Mesenchymal stem cell (in vitro differentiated cells and primary cell): ENCODE measurements around the gene SNX33. TPM values are rescaled to one million over a fixed set of nuclear protein-coding genes. Genes with fewer than 3 reads are reported as not detected.

Experiments used
- DNase-seq: peaks from one replicate; pipeline ENCODE4 v3.0.0-alpha.2; 2013
- H2AFZ ChIP-seq: one replicate; pipeline ENCODE4 v1.6.1; 2013; ENCODE audit warnings: low read depth, mild to moderate bottlenecking, control low read depth, inconsistent platforms, low read length, moderate library complexity
- H2AK5ac ChIP-seq: 2 replicates; pipeline ENCODE4 v1.6.1; 2013; ENCODE audit warnings: low read length, moderate library complexity, mild to moderate bottlenecking, inconsistent platforms; ENCODE audit not compliant: severe bottlenecking
- H2BK120ac ChIP-seq: one replicate; pipeline ENCODE4 v1.6.1; 2013; ENCODE audit warnings: low read depth, mild to moderate bottlenecking, inconsistent platforms, low read length, moderate library complexity
- H2BK12ac ChIP-seq, 2 experiments: one replicate each; pipeline ENCODE4 v1.6.1; 2013; ENCODE audit warnings: inconsistent platforms in 2 of 2, low read length in 2 of 2, mild to moderate bottlenecking in 2 of 2, moderate library complexity in 2 of 2, control low read depth in 1 of 2
- H2BK15ac ChIP-seq: one replicate; pipeline ENCODE4 v1.6.1; 2013; ENCODE audit warnings: mild to moderate bottlenecking, low read depth, inconsistent platforms; ENCODE audit not compliant: poor library complexity, severe bottlenecking
- H2BK5ac ChIP-seq: 2 replicates; pipeline ENCODE4 v1.6.1; 2013; ENCODE audit warnings: low read depth, mild to moderate bottlenecking, low read length, control low read depth, inconsistent platforms; ENCODE audit not compliant: poor library complexity, severe bottlenecking
- H3K14ac ChIP-seq, 2 experiments: one replicate each; pipeline ENCODE4 v1.6.1; 2013; ENCODE audit warnings: inconsistent platforms in 2 of 2, low read length in 2 of 2, control low read depth in 1 of 2, mild to moderate bottlenecking in 1 of 2, moderate library complexity in 1 of 2
- H3K18ac ChIP-seq, 2 experiments: one replicate each; pipeline ENCODE4 v1.6.1; 2013; ENCODE audit warnings: inconsistent platforms in 2 of 2, low read length in 2 of 2, control low read depth in 1 of 2, low read depth in 1 of 2, mild to moderate bottlenecking in 1 of 2
- H3K23ac ChIP-seq, 2 experiments: one replicate each; pipeline ENCODE4 v1.6.1; 2013; ENCODE audit warnings: inconsistent platforms in 2 of 2, low read length in 2 of 2, mild to moderate bottlenecking in 2 of 2, moderate library complexity in 2 of 2, control low read depth in 1 of 2
- H3K27ac ChIP-seq: 2 replicates; pipeline ENCODE4 v1.5.1; 2013; ENCODE audit warnings: mild to moderate bottlenecking, moderate library complexity, low read length, control low read depth, inconsistent platforms; ENCODE audit not compliant: poor library complexity, severe bottlenecking
- H3K27me3 ChIP-seq, 2 experiments: 2 replicates each; pipeline versions ENCODE4 v1.6.1 to v1.7.0; 2013; ENCODE audit warnings: low read length in 2 of 2, mild to moderate bottlenecking in 2 of 2, moderate library complexity in 2 of 2, control low read depth in 1 of 2, inconsistent platforms in 1 of 2; ENCODE audit not compliant: control insufficient read depth in 1 of 2, insufficient read depth in 1 of 2
- H3K36me3 ChIP-seq, 2 experiments: 2 replicates each; pipeline versions ENCODE4 v1.6.1 to v1.7.0; 2013; ENCODE audit warnings: low read length in 2 of 2, control low read depth in 1 of 2, inconsistent platforms in 1 of 2, low read depth in 1 of 2, mild to moderate bottlenecking in 1 of 2; ENCODE audit not compliant: insufficient read depth in 2 of 2, control insufficient read depth in 1 of 2
- H3K4ac ChIP-seq, 2 experiments: one replicate each; pipeline ENCODE4 v1.6.1; 2013; ENCODE audit warnings: inconsistent platforms in 2 of 2, low read length in 2 of 2, mild to moderate bottlenecking in 2 of 2, moderate library complexity in 2 of 2, control low read depth in 1 of 2, low read depth in 1 of 2
- H3K4me1 ChIP-seq: 2 replicates; pipeline ENCODE4 v1.6.1; 2013; ENCODE audit warnings: low read depth, low read length, control low read depth; ENCODE audit not compliant: control insufficient read depth, insufficient read depth
- H3K4me2 ChIP-seq: 2 replicates; pipeline ENCODE4 v1.6.1; 2013; ENCODE audit warnings: low read length, mild to moderate bottlenecking, inconsistent platforms; ENCODE audit not compliant: poor library complexity, severe bottlenecking
- H3K4me3 ChIP-seq, 2 experiments: 2 replicates each; pipeline versions ENCODE4 v1.5.1 to v1.7.0; 2013; ENCODE audit warnings: low read length in 2 of 2, mild to moderate bottlenecking in 2 of 2, control low read depth in 1 of 2, low read depth in 1 of 2; ENCODE audit not compliant: insufficient read depth in 1 of 2
- H3K79me1 ChIP-seq: replicated peaks from 2 replicates; pipeline ENCODE4 v1.6.1; 2013; ENCODE audit warnings: mild to moderate bottlenecking, control low read depth, low read length, inconsistent platforms; ENCODE audit not compliant: poor library complexity, severe bottlenecking
- H3K9ac ChIP-seq: 2 replicates; pipeline ENCODE4 v1.7.0; 2013; ENCODE audit warnings: mild to moderate bottlenecking, low read length, moderate library complexity
- H3K9me3 ChIP-seq: 2 replicates; pipeline ENCODE4 v1.7.0; 2013; ENCODE audit warnings: mild to moderate bottlenecking, low read length; ENCODE audit not compliant: control insufficient read depth
- H4K8ac ChIP-seq: one replicate; pipeline ENCODE4 v1.6.1; 2013; ENCODE audit warnings: inconsistent platforms, mild to moderate bottlenecking, low read length, moderate library complexity
- H4K91ac ChIP-seq: one replicate; pipeline ENCODE4 v1.6.1; 2013; ENCODE audit warnings: mild to moderate bottlenecking, low read length, inconsistent platforms
- WGBS: methylation state at CpG from one replicate; pipeline ENCODE4 v1.1.7; 2013; ENCODE audit warnings: mixed read lengths; 5-methylcytosine and 5-hydroxymethylcytosine counted together
- polyA plus RNA-seq, 2 experiments: library from polyadenylated mRNA; stranded (reverse); fragments of 200-250 nt; gene quantifications; one replicate each; pipeline ENCODE4 v1.2.3, GENCODE V29; 2013

SNX33 gene, protein sequence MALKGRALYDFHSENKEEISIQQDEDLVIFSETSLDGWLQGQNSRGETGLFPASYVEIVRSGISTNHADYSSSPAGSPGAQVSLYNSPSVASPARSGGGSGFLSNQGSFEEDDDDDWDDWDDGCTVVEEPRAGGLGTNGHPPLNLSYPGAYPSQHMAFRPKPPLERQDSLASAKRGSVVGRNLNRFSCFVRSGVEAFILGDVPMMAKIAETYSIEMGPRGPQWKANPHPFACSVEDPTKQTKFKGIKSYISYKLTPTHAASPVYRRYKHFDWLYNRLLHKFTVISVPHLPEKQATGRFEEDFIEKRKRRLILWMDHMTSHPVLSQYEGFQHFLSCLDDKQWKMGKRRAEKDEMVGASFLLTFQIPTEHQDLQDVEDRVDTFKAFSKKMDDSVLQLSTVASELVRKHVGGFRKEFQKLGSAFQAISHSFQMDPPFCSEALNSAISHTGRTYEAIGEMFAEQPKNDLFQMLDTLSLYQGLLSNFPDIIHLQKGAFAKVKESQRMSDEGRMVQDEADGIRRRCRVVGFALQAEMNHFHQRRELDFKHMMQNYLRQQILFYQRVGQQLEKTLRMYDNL
- 23.0 TPM for polyA plus RNA-seq (2013, experiment 1 of 2)
- 22.6 TPM for polyA plus RNA-seq (2013, experiment 2 of 2)

DNA sequence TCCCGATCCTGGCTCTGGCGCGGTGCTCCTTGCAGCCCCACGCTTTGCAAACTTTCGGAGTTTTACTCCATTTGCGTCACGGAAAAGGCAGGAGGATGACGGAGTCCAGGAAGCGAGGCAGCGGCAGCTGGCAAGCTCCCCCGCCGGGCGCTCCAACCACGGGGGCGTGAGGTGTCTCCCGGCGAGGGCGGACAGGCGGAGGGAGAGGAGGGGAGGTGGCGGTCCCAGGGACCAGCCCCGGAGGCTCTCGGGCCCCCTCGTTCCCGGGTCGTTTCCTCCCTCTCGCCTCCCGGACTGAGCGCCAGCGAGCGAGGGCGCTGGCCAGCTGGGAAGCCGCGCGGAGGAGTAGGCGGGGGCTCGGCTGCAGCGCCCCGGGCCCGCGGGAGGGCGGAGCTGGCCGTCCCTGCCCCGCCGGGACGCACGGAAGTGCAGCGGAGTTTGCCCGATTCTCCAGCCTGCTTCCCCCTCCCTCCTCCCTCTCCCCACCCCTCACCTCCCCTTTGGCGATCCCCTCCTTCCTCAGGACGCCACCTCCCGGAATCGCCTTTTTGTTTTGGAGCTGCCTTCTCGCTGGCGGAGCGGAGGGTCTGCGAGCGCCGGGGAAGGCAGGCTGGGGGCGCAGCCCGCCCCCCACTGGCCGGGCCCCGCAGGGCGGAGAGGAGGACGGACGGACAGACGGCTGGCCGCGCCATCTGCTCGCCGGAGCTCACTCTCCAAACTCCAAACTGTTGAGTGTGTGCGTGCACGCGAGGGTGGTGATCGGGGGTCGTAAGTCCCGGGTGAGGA is at the start of gene SNX33:
Gene SNX33, plus strand, starts transcription at position 543 of the 786 bp plus-strand sequence. CDS start 1,191 bp downstream, outside the sequence.
- H3K27ac ChIP-seq, result peak within 1 kb of the TSS; percentile 95
- DNase-seq, result peak; percentile 94
- H3K18ac ChIP-seq, result peak within 1 kb of the TSS; percentile 85 to 97
- H3K4ac ChIP-seq, result peak within 1 kb of the TSS; percentile 76 to 93
- H3K4me1 ChIP-seq, result peaks cover 38% of the 10 kb centered on the region
- peak within 1 kb of the TSS; percentile 85 for H2AFZ ChIP-seq
- H3K9me3 ChIP-seq, result no peaks in the 10 kb centered on the region
- H4K8ac ChIP-seq, result peak within 1 kb of the TSS; percentile 69
- peak within 1 kb of the TSS; percentile 19 to 61 for H2BK12ac ChIP-seq
- peak within 1 kb of the TSS in 1 of 2 experiments; percentile 63 for H3K23ac ChIP-seq
- H2BK5ac ChIP-seq, result peak within 1 kb of the TSS; percentile 93
- WGBS, result 0% methylated on average over 38 of the region's 76 CpGs
- peak within 1 kb of the TSS; percentile 75 to 94 for H3K4me3 ChIP-seq
- no peak within 1 kb of the TSS for H2AK5ac ChIP-seq
- H3K14ac ChIP-seq, result peak within 1 kb of the TSS in 1 of 2 experiments; percentile 96
- peak within 1 kb of the TSS; percentile 67 for H4K91ac ChIP-seq
- H3K27me3 ChIP-seq, result no peaks in the 10 kb centered on the region
- H3K4me2 ChIP-seq, result peak within 1 kb of the TSS; percentile 78
- peak within 1 kb of the TSS; percentile 79 for H2BK120ac ChIP-seq
- peak within 1 kb of the TSS; percentile 77 for H2BK15ac ChIP-seq
- peaks cover 4% of the 10 kb centered on the region for H3K79me1 ChIP-seq
- peaks cover 30 to 32% of the 10 kb centered on the region in 2 experiments for H3K36me3 ChIP-seq
- H3K9ac ChIP-seq, result peak within 1 kb of the TSS; percentile 98

DNA sequence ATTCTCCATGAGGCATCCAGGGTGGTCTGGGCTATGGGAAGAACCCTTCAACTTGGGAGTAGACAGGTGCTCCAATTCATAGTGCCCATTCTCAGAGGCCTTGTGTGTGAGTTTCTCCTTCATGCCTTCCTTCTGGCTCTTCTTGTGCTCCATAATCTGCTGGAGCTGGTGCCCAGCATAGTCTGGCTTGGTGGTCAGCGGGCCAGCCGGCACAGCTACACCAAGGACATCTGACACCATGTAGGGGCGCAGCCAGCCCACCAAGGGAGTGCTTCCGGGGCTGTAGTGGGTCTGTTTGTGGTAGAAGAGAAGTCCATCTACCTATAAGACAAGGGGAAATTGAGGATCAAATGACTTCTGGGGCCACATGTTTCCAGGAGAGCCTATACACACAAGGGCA is 49.4 kb upstream of the SNX33 start:
- 97% methylated on average over 4 of the region's 4 CpGs for WGBS
- peak overlapping the region; percentile 65 to 72 for H2BK12ac ChIP-seq
- H2AK5ac ChIP-seq, result no peak overlapping the region
- peak overlapping the region; percentile 80 for H4K91ac ChIP-seq
- no peak overlapping the region for H3K4me3 ChIP-seq
- H2BK15ac ChIP-seq, result no peak overlapping the region
- H3K23ac ChIP-seq, result peak overlapping the region in 1 of 2 experiments; percentile 23
- H2BK120ac ChIP-seq, result no peak overlapping the region
- H3K14ac ChIP-seq, result no peak overlapping the region
- H3K27ac ChIP-seq, result no peak overlapping the region
- H3K9me3 ChIP-seq, result no peaks in the 10 kb centered on the region
- peak overlapping the region in 1 of 2 experiments; percentile 62 for H3K4ac ChIP-seq
- H3K9ac ChIP-seq, result no peak overlapping the region
- H2AFZ ChIP-seq, result no peak overlapping the region
- no peaks in the 10 kb centered on the region for H3K4me1 ChIP-seq
- H3K27me3 ChIP-seq, result no peaks in the 10 kb centered on the region
- DNase-seq, result no peak
- H3K4me2 ChIP-seq, result no peak overlapping the region
- no peak overlapping the region for H2BK5ac ChIP-seq
- peak overlapping the region in 1 of 2 experiments; percentile 67 for H3K18ac ChIP-seq
- peaks cover 4% of the 10 kb centered on the region for H3K79me1 ChIP-seq
- peaks cover 43 to 87% of the 10 kb centered on the region in 2 experiments for H3K36me3 ChIP-seq
- H4K8ac ChIP-seq, result no peak overlapping the region

DNA sequence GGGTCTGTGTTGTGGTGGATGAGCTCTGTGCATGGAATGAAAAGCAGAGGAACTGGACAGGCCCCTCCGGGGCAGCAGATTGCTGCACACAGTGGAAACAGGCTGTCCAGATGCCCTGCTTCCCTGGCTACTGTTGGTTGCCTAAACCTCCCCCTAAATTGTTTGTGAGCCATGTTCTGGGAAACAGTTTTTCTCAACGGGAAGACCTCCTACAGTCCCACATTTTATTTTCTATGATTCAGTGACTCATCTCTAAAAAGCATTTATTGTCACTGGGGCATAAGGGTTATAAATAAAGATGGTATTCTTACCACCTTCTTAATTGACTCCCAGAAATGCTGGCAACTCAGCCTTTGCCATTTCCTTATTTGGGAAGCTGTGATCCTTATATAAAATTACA is 48.3 kb upstream of the SNX33 start:
- H3K27me3 ChIP-seq, result no peaks in the 10 kb centered on the region
- H3K4me1 ChIP-seq, result no peaks in the 10 kb centered on the region
- no peak overlapping the region for H3K18ac ChIP-seq
- H2BK5ac ChIP-seq, result no peak overlapping the region
- peak overlapping the region; percentile 10 for H2AFZ ChIP-seq
- H3K4me2 ChIP-seq, result no peak overlapping the region
- H2AK5ac ChIP-seq, result no peak overlapping the region
- H3K36me3 ChIP-seq, result peaks cover 37 to 86% of the 10 kb centered on the region in 2 experiments
- no peaks in the 10 kb centered on the region for H3K9me3 ChIP-seq
- no peak overlapping the region for H3K14ac ChIP-seq
- no peak overlapping the region for H3K9ac ChIP-seq
- no peak overlapping the region for H3K27ac ChIP-seq
- DNase-seq, result peak; percentile 88
- H2BK15ac ChIP-seq, result no peak overlapping the region
- no peak overlapping the region for H2BK12ac ChIP-seq
- no peak overlapping the region for H3K4me3 ChIP-seq
- no peak overlapping the region for H3K4ac ChIP-seq
- WGBS, result 32% methylated on average over 1 of the region's 2 CpGs
- peaks cover 2% of the 10 kb centered on the region for H3K79me1 ChIP-seq
- H4K8ac ChIP-seq, result no peak overlapping the region
- H3K23ac ChIP-seq, result no peak overlapping the region
- no peak overlapping the region for H4K91ac ChIP-seq
- no peak overlapping the region for H2BK120ac ChIP-seq
